ENCODE data around the gene TMEM185A. TPM values are rescaled to one million over a fixed set of nuclear protein-coding genes. Genes with fewer than 3 reads are reported as not detected.
"Not testable (repeated sequence)": the region's sequence is repeated elsewhere in the genome, so short reads cannot be mapped to it uniquely, and the experiment has no call there.

Gene TMEM185A
- polyA plus RNA-seq (2011; rRNA removed) (19.7 and 20.6 TPM in 2 replicates), polyA minus RNA-seq (2011; rRNA and poly(A)+ RNA removed) (40.5 and 51.5 TPM in 2 replicates)

DNA sequence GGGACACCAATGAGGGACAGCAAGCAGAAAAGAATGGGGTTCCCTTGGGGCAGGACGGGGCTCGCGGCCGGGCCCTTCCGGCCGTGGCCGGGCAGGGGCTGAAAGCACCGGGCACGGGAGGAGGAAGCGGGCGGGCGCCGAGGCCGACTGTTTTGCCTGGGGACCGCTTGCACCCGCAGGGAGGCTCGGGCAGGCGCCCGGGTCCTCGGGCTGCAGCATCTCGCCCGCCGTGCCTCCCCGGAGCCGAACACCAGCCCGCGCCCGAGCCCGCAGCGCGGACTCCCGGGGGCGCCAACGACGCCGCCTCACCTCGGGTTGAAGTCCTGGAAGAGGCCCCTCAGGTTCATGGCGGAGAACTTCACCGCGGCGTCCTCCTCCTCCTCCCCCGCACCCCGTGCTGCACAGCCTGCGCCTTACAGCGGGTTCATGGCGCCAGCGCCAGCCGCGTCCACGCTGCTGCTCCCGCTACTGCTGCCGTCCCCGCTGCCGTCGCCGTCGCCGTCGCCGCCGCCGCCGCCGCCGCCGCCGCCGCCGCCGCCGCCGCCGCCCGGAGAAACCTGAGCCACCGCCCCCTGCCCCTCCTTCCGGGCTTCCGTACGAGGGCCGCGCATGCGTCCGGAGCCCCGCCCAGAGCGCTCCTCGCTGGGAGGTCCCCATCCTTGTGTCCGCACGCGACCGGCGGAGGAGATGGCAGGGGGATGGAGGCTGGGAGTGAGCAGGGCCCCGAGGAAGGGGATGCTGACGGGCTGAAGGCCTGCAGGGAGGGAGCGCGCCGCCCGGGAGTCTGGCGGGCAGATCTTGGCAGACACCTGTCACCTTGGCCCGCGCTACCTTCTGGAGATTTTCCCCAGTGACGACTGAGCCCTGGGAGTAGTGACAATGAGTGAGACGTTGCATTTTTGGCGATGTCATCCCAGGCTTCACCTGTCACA is at the start of gene TMEM185A:
TSS of gene TMEM185A (minus strand) at position 559 of the 932 bp plus-strand sequence. CDS start at position 347, 212 bp downstream.
- TF ChIP-seq, protein P1, sequence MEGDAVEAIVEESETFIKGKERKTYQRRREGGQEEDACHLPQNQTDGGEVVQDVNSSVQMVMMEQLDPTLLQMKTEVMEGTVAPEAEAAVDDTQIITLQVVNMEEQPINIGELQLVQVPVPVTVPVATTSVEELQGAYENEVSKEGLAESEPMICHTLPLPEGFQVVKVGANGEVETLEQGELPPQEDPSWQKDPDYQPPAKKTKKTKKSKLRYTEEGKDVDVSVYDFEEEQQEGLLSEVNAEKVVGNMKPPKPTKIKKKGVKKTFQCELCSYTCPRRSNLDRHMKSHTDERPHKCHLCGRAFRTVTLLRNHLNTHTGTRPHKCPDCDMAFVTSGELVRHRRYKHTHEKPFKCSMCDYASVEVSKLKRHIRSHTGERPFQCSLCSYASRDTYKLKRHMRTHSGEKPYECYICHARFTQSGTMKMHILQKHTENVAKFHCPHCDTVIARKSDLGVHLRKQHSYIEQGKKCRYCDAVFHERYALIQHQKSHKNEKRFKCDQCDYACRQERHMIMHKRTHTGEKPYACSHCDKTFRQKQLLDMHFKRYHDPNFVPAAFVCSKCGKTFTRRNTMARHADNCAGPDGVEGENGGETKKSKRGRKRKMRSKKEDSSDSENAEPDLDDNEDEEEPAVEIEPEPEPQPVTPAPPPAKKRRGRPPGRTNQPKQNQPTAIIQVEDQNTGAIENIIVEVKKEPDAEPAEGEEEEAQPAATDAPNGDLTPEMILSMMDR (IDR thresholded peaks at IDR 0.05; ENCODE audit: insufficient read depth, low read depth, low read length) = no peak
- H3K36me3 ChIP-seq (ENCODE audit: control insufficient read depth, insufficient read depth, low read length) = no peaks in the 10 kb centered on the region
- DNase-seq (ENCODE audit: low read depth) = no peak
- ChIA-PET CTCF (no interaction called here), POLR2A (no interaction called here)
- peak within 1 kb of the TSS; percentile 68 for H3K4me3 ChIP-seq (ENCODE audit: low read depth, low read length)
- H3K27me3 ChIP-seq (ENCODE audit: control insufficient read depth, insufficient read depth, low read length) = peaks cover 4% of the 10 kb centered on the region

DNA sequence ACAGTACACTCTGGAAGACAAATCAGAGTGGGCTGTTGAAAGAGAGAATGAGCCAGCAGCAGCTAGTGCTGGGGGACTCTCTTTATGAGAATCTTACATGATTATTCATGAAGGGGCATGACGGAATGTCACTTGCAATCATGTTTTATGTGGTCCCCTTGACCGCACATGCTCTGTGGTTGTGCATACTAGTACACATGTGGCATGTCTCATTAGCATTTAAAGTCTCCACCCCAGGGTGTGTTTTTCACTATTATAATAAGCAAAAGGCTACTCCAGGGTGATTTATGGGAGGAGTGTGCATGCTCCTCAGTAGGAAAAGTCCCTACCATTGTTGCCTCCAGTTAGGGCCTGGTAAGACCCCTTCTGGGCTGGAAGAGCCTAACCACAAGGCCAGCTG is 49.6 kb upstream of the TMEM185A start:
- no peaks in the 10 kb centered on the region for H3K27me3 ChIP-seq (ENCODE audit: control insufficient read depth, insufficient read depth, low read length)
- no peak overlapping the region for H3K4me3 ChIP-seq (ENCODE audit: low read depth, low read length)
- TF ChIP-seq, protein P1 (IDR thresholded peaks at IDR 0.05; ENCODE audit: insufficient read depth, low read depth, low read length) = no peak
- H3K36me3 ChIP-seq (ENCODE audit: control insufficient read depth, insufficient read depth, low read length) = no peaks in the 10 kb centered on the region
- POLR2A ChIA-PET = no interaction called here
- CTCF ChIA-PET = no interaction called here
- no peak for DNase-seq (ENCODE audit: low read depth)

- H3K27me3 ChIP-seq (ENCODE audit: control insufficient read depth, insufficient read depth, low read length); H3K4me3 ChIP-seq (ENCODE audit: low read depth, low read length); H3K36me3 ChIP-seq (ENCODE audit: control insufficient read depth, insufficient read depth, low read length); DNase-seq (ENCODE audit: low read depth); POLR2A ChIA-PET; CTCF ChIA-PET: not testable (repeated sequence)
Measured at GRCh38 chrX:149679164-149679678, 47.6 kb upstream of the TMEM185A start.

DNA sequence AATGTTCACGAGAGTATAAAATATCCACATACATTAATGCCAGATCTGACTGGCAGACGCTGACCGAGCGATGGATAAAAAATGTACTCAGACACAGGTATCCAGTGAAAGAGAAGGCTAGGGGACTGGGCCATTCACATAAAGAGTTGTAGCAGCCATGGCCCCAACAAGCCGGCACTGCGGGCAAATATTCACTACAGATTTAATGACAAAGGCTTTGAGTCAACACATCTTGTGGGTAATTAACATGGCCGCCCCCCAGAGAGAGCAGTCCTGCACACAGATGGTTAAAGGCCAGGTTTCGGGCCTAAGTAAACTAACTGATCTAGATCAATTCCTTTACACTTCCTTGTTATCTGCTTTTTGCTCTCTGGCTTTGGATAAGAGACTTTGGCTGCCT is 44.0 kb upstream of the TMEM185A start:
- CTCF ChIA-PET; H3K4me3 ChIP-seq (ENCODE audit: low read depth, low read length); POLR2A ChIA-PET; DNase-seq (ENCODE audit: low read depth); H3K27me3 ChIP-seq (ENCODE audit: control insufficient read depth, insufficient read depth, low read length); H3K36me3 ChIP-seq (ENCODE audit: control insufficient read depth, insufficient read depth, low read length): not testable (repeated sequence)

GRCh38 chrX:149675088-149675487 is 43.5 kb upstream of the TMEM185A start:
- POLR2A ChIA-PET; CTCF ChIA-PET; DNase-seq (ENCODE audit: low read depth); H3K4me3 ChIP-seq (ENCODE audit: low read depth, low read length); H3K36me3 ChIP-seq (ENCODE audit: control insufficient read depth, insufficient read depth, low read length); H3K27me3 ChIP-seq (ENCODE audit: control insufficient read depth, insufficient read depth, low read length): not testable (repeated sequence)

- DNase-seq (ENCODE audit: low read depth); H3K36me3 ChIP-seq (ENCODE audit: control insufficient read depth, insufficient read depth, low read length); H3K4me3 ChIP-seq (ENCODE audit: low read depth, low read length); POLR2A ChIA-PET; CTCF ChIA-PET; H3K27me3 ChIP-seq (ENCODE audit: control insufficient read depth, insufficient read depth, low read length): not testable (repeated sequence)
Measured at GRCh38 chrX:149660613-149661012, 29.0 kb upstream of the TMEM185A start.

DNA sequence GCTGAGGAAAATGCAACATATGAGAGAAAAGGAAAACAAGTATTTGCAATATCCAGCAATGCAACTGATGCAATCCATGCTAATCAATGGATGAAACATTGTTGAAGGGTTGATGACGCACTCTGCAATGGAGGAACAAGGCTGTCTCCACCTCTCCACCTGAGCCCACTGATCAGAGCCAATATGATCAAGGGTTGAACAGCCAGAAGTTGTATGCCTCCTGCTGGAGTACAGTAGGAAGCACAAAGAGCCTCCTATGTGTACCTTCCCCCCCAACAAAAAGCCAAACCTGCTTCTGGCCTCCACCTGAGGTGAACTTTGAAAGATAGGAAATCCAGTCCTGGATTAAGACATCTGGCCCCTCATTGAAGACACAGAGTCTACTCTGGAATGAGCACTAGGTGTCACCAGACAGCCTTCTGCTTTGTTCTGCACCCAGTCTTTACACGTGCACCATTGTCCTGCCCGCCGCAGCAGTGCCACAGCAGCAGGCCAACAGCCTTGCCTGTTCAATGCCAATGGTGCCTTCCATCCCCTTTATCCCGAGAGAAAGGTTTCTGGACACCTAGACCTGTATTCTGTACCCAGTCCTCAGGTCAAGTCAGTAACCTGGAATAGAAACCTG is 24.8 kb upstream of the TMEM185A start:
- DNase-seq (ENCODE audit: low read depth); H3K27me3 ChIP-seq (ENCODE audit: control insufficient read depth, insufficient read depth, low read length); POLR2A ChIA-PET; H3K4me3 ChIP-seq (ENCODE audit: low read depth, low read length); CTCF ChIA-PET; H3K36me3 ChIP-seq (ENCODE audit: control insufficient read depth, insufficient read depth, low read length): not testable (repeated sequence)
